Mesothelial cell of epicardium (in vitro differentiated cells): ENCODE data around the gene TTN. TPM values are rescaled to one million over a fixed set of nuclear protein-coding genes. Genes with fewer than 3 reads are reported as not detected.
"Not testable (repeated sequence)": the region's sequence is repeated elsewhere in the genome, so short reads cannot be mapped to it uniquely, and the experiment has no call there.

Experiments
- DNase-seq, 2 experiments: peaks; one replicate each; pipeline ENCODE4 v3.0.0; 2021; ENCODE audit warnings: low spot score in 2 of 2; ENCODE audit not compliant: unreplicated experiment in 2 of 2
- H3K27ac Mint-ChIP-seq: 2 replicates; pipeline ENCODE4 v1.8.0; 2021; ENCODE audit warnings: mixed read lengths
- H3K27me3 Mint-ChIP-seq: 2 replicates; pipeline ENCODE4 v1.8.0; 2021; ENCODE audit warnings: low read depth, mixed read lengths
- H3K36me3 Mint-ChIP-seq: 2 replicates; pipeline ENCODE4 v1.8.0; 2021; ENCODE audit warnings: mixed read lengths
- H3K4me1 Mint-ChIP-seq: 2 replicates; pipeline ENCODE4 v1.8.0; 2021; ENCODE audit warnings: mixed read lengths
- H3K4me3 Mint-ChIP-seq: 2 replicates; pipeline ENCODE4 v1.8.0; 2021; ENCODE audit warnings: mild to moderate bottlenecking, moderate library complexity, mixed read lengths
- H3K9me3 Mint-ChIP-seq: 2 replicates; pipeline ENCODE4 v1.8.0; 2021; ENCODE audit warnings: mixed read lengths
- total RNA-seq: library from RNA; stranded (reverse); gene quantifications from 3 replicates; pipeline ENCODE4 v1.2.1, GENCODE V29; 2021
- TF ChIP-seq, protein P1 (sequence below): fragments of 200-600 bp; sonication (generic); IDR thresholded peaks from one replicate; pipeline ENCODE4 v1.5.0; 2021; ENCODE audit warnings: antibody characterized with exemption; ENCODE audit not compliant: unreplicated experiment

Gene TTN
- total RNA-seq, 1 donor from 2014 or later: 1.2 TPM

DNA sequence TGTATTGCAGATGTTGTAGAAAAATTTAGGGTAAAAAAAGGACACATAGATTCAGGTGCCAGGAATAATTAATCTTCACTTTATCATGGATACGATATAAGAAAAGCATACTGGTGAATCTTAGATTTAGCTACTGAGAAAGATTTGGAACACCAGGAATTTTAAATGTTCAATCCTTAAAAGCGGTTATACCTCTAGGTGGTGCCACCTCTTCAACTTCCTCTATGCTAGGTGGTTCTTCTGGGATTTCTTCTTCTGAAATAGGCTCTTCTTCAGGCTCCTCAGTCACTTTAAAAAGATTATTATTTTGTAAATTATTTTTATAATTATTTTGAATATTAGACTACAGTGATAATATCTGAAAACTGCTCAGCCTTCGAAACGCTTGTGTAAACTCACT is 133.1 kb downstream of the TTN start:
- TF ChIP-seq, protein P1, sequence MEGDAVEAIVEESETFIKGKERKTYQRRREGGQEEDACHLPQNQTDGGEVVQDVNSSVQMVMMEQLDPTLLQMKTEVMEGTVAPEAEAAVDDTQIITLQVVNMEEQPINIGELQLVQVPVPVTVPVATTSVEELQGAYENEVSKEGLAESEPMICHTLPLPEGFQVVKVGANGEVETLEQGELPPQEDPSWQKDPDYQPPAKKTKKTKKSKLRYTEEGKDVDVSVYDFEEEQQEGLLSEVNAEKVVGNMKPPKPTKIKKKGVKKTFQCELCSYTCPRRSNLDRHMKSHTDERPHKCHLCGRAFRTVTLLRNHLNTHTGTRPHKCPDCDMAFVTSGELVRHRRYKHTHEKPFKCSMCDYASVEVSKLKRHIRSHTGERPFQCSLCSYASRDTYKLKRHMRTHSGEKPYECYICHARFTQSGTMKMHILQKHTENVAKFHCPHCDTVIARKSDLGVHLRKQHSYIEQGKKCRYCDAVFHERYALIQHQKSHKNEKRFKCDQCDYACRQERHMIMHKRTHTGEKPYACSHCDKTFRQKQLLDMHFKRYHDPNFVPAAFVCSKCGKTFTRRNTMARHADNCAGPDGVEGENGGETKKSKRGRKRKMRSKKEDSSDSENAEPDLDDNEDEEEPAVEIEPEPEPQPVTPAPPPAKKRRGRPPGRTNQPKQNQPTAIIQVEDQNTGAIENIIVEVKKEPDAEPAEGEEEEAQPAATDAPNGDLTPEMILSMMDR: no peak
- Mint-ChIP-seq H3K4me3 (no peak overlapping the region), H3K27me3 (no peaks in the 10 kb centered on the region), H3K36me3 (no peaks in the 10 kb centered on the region), H3K9me3 (no peaks in the 10 kb centered on the region), H3K27ac (no peak overlapping the region), H3K4me1 (peaks cover 2% of the 10 kb centered on the region)
- no peak for DNase-seq

DNA sequence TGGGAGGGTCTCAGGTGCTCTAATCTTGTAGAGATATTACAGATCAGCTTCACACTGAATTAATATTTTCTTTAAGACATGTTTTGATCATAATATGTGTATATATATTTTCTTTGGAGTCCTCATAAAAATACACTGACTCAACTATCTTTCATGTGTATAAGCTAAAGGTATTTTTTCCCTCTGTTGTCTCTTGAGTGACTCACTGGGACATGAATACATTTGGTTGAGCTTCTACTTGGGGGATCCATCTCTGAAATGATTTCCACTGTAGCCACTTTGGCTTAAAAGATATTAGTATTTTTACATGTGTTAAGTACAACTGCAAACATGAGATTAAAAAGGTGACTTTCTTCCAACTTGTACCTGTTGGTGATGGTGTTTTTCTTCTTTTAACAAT is 140.8 kb downstream of the TTN start:
- Mint-ChIP-seq H3K27ac (no peak overlapping the region), H3K27me3 (no peaks in the 10 kb centered on the region), H3K36me3 (no peaks in the 10 kb centered on the region), H3K4me3 (no peak overlapping the region), H3K9me3 (no peaks in the 10 kb centered on the region), H3K4me1 (no peaks in the 10 kb centered on the region)
- TF ChIP-seq, protein P1: no peak
- no peak for DNase-seq

DNA sequence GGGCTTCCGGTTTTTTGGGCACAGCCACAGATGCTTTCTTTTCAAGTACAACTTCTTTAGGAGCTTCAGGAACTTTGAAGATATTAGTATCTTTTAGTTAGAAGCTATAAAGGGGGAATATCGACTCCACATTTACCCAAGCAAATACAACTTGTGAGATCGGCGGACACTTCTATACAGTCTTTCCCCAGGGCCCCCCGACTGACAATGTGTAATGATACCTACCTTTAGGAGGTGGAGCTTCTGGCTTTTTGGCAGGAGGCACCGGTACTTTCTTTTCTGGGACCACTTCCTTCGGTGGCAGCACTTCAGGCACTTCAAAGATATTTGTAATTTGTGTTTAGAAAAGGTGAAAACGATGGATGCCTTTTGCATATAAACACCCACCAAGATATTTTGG is 148.7 kb downstream of the TTN start:
- H3K27ac Mint-ChIP-seq, H3K36me3 Mint-ChIP-seq, H3K9me3 Mint-ChIP-seq, H3K4me1 Mint-ChIP-seq, H3K27me3 Mint-ChIP-seq, H3K4me3 Mint-ChIP-seq, DNase-seq: not testable (repeated sequence)

DNA sequence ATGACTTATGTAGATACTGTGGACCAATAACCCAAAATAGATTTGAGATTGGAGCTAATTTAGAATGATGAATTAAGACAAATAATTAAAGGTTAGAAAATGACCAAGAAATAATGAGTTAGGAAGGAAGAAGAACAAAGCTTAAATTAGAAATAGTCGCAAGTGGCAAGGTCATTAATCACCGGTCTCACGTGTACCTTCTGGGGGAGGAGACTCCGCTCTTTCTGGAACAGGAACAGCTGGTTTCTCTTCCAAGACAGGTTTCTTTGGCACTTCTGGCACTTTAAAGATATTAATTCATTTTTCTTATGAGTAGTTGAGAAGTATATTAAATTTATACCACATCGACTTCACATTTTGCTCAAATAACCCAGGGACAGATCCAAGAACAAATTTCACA is 156.7 kb downstream of the TTN start:
- no peaks in the 10 kb centered on the region for H3K27me3 Mint-ChIP-seq
- TF ChIP-seq, protein P1: no peak
- no peaks in the 10 kb centered on the region for H3K36me3 Mint-ChIP-seq
- H3K4me1 Mint-ChIP-seq: peaks cover 1% of the 10 kb centered on the region
- H3K27ac Mint-ChIP-seq: no peak overlapping the region
- no peak for DNase-seq
- no peaks in the 10 kb centered on the region for H3K9me3 Mint-ChIP-seq
- H3K4me3 Mint-ChIP-seq: no peak overlapping the region

DNA sequence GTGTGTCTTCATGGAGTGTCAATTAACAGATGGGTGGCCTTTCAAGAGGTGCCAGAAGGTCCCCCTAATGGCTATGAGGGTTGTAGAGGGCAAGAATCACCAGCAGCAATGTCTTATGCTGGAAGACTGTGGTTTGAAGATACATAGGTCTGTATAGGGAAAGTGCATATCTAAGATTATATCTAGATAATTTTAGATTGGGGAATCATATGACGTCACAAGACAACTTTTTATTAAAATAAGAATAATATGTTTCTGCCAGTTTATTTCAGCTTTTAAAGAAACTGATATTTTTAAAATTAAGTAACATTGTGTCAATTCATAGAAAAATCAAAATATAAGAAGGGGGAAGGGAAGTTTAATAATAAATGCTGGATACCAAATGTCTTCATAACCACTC is 162.3 kb downstream of the TTN start:
- no peak overlapping the region for H3K27ac Mint-ChIP-seq
- H3K4me1 Mint-ChIP-seq: no peaks in the 10 kb centered on the region
- no peak for DNase-seq
- no peaks in the 10 kb centered on the region for H3K36me3 Mint-ChIP-seq
- no peaks in the 10 kb centered on the region for H3K9me3 Mint-ChIP-seq
- TF ChIP-seq, protein P1: no peak
- H3K27me3 Mint-ChIP-seq: no peaks in the 10 kb centered on the region
- no peak overlapping the region for H3K4me3 Mint-ChIP-seq

DNA sequence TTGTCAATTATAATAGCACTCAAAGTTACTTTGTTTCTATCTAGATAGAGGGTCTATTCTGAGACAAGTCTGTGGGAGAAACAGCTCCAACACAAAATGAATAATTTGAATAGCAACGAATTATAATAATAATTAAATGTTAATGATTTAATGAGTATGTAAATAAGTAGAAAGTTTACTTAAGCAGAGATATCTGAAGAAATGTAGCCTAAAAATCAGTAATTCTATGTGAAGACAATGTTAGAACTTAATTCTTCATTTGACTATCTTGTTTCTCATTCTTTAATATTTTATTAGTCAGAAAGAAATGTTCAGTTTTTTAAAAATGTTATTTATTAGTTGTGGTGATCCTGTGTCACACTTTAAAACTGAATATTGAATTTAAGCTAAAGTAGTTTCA is 165.7 kb downstream of the TTN start:
- H3K27ac Mint-ChIP-seq: no peak overlapping the region
- TF ChIP-seq, protein P1: no peak
- no peaks in the 10 kb centered on the region for H3K4me1 Mint-ChIP-seq
- no peaks in the 10 kb centered on the region for H3K27me3 Mint-ChIP-seq
- no peaks in the 10 kb centered on the region for H3K9me3 Mint-ChIP-seq
- no peak for DNase-seq
- no peaks in the 10 kb centered on the region for H3K36me3 Mint-ChIP-seq
- no peak overlapping the region for H3K4me3 Mint-ChIP-seq
